Ascending aorta (tissue), 2 donors: ENCODE data around the gene KIRREL3. TPM values are rescaled to one million over a fixed set of nuclear protein-coding genes. Genes with fewer than 3 reads are reported as not detected.
"Not testable (repeated sequence)": the region's sequence is repeated elsewhere in the genome, so short reads cannot be mapped to it uniquely, and the experiment has no call there.

Experiments
- DNase-seq, 2 donors: peaks; one replicate each; pipeline ENCODE4 v3.0.0-alpha.2; 2019; ENCODE audit warnings: low spot score in 2 of 2
- H3K27ac ChIP-seq, 2 donors: fragments of 200-600 bp; sonication (generic); one replicate each; pipeline ENCODE4 v1.5.1; 2016 to 2017; ENCODE audit warnings: mild to moderate bottlenecking in 1 of 2
- H3K27me3 ChIP-seq: fragments of 200-600 bp; sonication (generic); one replicate; pipeline ENCODE4 v1.5.1; 2017
- H3K36me3 ChIP-seq, 2 donors: fragments of 200-600 bp; sonication (generic); one replicate each; pipeline ENCODE4 v1.5.1; 2016
- H3K4me1 ChIP-seq, 2 donors: fragments of 200-600 bp; sonication (generic); one replicate each; pipeline ENCODE4 v1.5.1; 2016 to 2017; ENCODE audit warnings: mild to moderate bottlenecking in 1 of 2
- H3K4me3 ChIP-seq, 2 donors: fragments of 200-600 bp; sonication (generic); one replicate each; pipeline ENCODE4 v1.5.1; 2016 to 2017; ENCODE audit warnings: mild to moderate bottlenecking in 1 of 2
- H3K9me3 ChIP-seq, 2 donors: fragments of 200-600 bp; sonication (generic); one replicate each; pipeline ENCODE4 v1.5.1; 2016
- intact Hi-C: fragments of 100-400 bp; cut with DNase I; formaldehyde crosslinking; loops from one replicate; pipeline ENCODE4 v1.15.1; 2023
- total RNA-seq: library from RNA; depleted of rRNA; stranded (reverse); fragments of >200 nt; gene quantifications from one replicate; pipeline ENCODE4 v1.1.0, GENCODE V29; 2016
- TF ChIP-seq, protein P1 (sequence below), 3 experiments: fragments of 200-600 bp in 2 of 3; fragments of 450-650 bp in 1 of 3; sonication (generic) in 2 of 3; IDR thresholded peaks; one replicate each; pipeline ENCODE4 v1.5.1; 2016 to 2019; ENCODE audit warnings: antibody characterized with exemption in 3 of 3, mild to moderate bottlenecking in 1 of 3, moderate library complexity in 1 of 3

The KIRREL3 gene
- total RNA-seq, 1 donor from 2014 or later = not detected

DNA sequence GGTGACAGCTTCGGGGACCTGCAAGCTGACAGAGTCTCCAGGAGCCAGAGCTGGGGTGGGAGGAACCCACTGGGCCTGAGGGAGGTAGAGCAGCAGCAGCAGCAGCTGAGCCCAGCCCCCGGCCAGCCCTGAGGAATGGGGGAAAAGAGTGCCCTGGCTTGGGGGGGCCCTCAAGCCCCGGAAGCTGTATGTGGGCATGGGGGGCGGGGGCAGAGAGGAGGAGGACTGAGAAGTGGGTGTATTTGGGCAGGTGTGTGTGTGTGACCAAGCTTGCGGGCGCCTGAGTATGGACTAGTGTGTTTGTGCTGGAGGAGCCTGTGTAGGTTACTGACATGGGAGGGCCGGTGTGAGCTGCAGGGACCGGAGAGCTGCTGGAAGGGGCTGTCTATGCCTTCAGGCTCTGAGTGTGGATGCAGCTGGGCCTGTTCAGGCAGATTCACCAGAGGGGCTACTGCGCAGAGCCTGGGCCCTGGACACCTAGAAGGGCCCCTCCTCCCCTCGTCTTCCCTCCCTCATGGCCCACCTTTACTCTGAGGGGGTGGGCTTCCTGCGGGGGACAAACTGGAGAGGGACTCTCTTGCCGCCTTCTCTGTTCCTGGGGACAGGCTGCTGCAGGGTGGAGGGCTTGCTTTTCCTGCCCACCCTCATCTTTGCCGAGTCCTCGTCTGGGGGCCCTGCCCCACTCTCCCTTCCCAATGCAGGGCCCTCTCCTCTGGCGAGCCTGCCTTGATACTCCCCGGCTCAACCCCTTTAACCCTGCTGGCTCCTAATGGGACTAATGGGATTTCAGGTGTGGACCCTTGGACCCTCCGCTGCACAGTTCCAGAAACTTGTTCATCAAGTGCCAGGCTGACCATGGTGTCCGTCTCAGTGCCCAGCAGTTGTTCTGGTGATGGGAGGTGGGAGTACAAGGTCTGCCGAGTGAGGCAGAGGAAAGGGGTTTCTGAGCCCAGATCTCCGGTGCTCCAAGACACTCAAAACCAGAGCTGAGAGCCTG lies 616.9 kb downstream of the KIRREL3 start:
- Histone ChIP-seq H3K27me3 (no peaks in the 10 kb centered on the region), H3K9me3 (no peaks in the 10 kb centered on the region), H3K4me3 (no peak overlapping the region), H3K4me1 (no peaks in the 10 kb centered on the region), H3K36me3 (peaks cover 0 to 2% of the 10 kb centered on the region in 2 donors), H3K27ac (no peak overlapping the region)
- TF ChIP-seq, protein P1, sequence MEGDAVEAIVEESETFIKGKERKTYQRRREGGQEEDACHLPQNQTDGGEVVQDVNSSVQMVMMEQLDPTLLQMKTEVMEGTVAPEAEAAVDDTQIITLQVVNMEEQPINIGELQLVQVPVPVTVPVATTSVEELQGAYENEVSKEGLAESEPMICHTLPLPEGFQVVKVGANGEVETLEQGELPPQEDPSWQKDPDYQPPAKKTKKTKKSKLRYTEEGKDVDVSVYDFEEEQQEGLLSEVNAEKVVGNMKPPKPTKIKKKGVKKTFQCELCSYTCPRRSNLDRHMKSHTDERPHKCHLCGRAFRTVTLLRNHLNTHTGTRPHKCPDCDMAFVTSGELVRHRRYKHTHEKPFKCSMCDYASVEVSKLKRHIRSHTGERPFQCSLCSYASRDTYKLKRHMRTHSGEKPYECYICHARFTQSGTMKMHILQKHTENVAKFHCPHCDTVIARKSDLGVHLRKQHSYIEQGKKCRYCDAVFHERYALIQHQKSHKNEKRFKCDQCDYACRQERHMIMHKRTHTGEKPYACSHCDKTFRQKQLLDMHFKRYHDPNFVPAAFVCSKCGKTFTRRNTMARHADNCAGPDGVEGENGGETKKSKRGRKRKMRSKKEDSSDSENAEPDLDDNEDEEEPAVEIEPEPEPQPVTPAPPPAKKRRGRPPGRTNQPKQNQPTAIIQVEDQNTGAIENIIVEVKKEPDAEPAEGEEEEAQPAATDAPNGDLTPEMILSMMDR (IDR thresholded peaks at IDR 0.05) = no peak
- intact Hi-C loops = no loop called here
- DNase-seq = no peak

- H3K27me3 ChIP-seq, intact Hi-C loops, H3K36me3 ChIP-seq, H3K4me3 ChIP-seq, H3K27ac ChIP-seq, H3K9me3 ChIP-seq, DNase-seq, H3K4me1 ChIP-seq: not testable (repeated sequence)
Observed at GRCh38 chr11:126382641-126383040, 617.9 kb downstream of the KIRREL3 start.

DNA sequence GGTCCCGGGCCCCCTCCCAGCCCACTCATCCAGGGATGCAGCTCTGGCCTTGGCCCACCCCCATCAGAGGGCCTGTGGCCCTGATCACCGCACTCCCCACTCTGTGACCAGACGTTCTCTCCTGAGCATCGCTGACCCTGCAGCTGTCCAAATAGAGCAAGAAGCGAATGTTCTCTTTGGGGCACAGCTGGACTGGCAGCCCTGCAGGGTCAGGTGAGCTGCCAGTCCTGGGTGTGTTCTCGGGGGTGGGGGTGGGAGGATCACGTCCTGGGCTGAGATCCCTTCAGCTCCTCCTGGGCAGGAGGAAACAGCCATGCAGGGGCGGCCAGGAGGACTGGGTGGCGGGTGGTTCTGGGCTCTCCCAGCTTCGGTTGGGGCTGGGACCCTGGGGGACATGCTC lies 618.6 kb downstream of the KIRREL3 start:
- H3K27ac ChIP-seq, H3K27me3 ChIP-seq, H3K4me1 ChIP-seq, H3K4me3 ChIP-seq, intact Hi-C loops, DNase-seq, H3K36me3 ChIP-seq, H3K9me3 ChIP-seq: not testable (repeated sequence)

GRCh38 chr11:126380909-126381308 lies 619.7 kb downstream of the KIRREL3 start:
- TF ChIP-seq, protein P1 (IDR thresholded peaks at IDR 0.05) = no peak
- no peak overlapping the region for H3K27ac ChIP-seq
- H3K27me3 ChIP-seq = no peaks in the 10 kb centered on the region
- H3K36me3 ChIP-seq = peaks cover 0 to 2% of the 10 kb centered on the region in 2 donors
- DNase-seq = no peak
- H3K4me1 ChIP-seq = no peaks in the 10 kb centered on the region
- no peaks in the 10 kb centered on the region for H3K9me3 ChIP-seq
- intact Hi-C loops = no loop called here
- no peak overlapping the region for H3K4me3 ChIP-seq

DNA sequence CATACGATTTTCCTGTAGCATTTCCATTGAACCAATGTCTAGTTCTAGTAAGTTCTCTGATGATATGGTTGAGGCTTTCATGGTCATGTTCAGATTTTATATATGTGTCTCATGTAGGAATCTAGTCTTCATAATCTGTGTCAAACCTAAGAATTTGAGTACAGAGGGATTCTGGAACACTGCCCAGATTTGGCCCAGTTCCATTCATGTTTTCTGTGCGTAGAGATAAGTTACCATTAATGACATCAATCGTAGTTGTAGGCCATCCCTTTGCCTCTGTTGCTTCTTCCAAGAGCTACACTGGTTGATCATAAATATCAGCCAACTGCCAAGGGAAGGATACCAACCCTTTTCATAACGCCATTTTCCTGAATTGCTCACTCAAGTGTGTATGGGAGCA lies 621.8 kb downstream of the KIRREL3 start:
- no peak for DNase-seq

DNA sequence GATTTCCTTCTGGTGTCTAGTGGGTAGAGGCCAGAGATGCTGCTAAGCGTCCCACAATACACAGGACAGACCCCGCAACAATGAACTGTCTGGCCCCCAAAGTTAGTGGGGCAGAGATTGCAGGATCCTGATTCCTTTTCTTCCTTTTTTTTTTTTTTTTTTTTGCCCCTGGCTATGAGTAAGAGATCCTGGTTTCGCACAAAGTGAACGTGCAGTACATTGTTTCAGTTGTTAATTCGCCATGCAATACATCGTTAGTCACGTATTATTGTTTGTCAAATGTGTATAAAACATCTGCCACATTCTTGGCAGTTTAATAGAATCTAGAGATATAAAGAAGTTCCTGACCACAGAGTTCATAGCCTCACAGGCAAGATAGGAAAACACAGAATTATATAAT lies 624.8 kb downstream of the KIRREL3 start:
- peak in 1 of 2 donors; percentile 39 for DNase-seq
- H3K27ac ChIP-seq = no peak overlapping the region

More for the DNA sequence above, 621.8 kb downstream of the KIRREL3 start:
- intact Hi-C loops = no loop called here
- no peak overlapping the region for H3K4me3 ChIP-seq
- no peaks in the 10 kb centered on the region for H3K4me1 ChIP-seq
- no peak overlapping the region for H3K27ac ChIP-seq
- TF ChIP-seq, protein P1 (IDR thresholded peaks at IDR 0.05) = no peak
- no peaks in the 10 kb centered on the region for H3K27me3 ChIP-seq
- H3K9me3 ChIP-seq = no peaks in the 10 kb centered on the region
- H3K36me3 ChIP-seq = peaks cover 0 to 2% of the 10 kb centered on the region in 2 donors

DNA sequence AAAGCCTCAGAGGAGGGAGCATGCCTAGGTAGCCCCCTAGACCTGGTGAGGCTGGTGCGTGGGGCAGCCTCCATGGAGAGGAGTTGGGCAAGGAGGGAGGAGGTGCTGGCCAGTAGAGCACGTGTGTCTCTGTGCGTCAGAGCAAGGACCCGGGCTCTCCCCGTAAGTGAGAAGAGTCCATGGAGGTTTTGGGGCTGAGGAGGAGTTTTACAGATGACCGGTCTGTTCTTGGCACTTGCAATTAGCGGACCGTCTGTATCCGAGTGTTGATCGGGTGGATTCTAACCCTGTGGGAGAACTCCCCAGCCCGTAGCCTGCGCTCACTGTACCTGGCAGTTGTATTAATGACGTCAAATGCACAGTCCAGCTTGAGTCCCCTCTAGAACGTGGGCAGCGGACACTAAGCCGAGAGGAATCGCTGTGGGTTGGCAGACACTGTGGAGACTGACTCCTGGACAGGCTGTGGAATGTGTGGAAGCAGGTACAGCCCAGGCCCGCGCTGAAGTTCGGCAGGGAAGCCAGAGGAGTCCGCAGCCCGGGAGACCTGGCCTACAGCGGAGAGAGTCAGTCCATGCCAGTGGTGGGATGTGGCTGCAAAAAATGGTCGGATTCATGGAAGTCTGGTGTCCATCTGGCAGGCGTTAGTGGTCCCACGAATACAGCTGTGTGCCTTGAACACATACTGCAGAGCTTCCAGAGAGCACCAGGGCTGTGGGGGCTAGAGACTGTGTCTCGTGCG lies 625.8 kb downstream of the KIRREL3 start:
- H3K27me3 ChIP-seq, intact Hi-C loops, H3K4me3 ChIP-seq, H3K4me1 ChIP-seq, H3K27ac ChIP-seq, H3K9me3 ChIP-seq, H3K36me3 ChIP-seq: not testable (repeated sequence)
- peak in 1 of 2 donors; percentile 62 for DNase-seq

More for the DNA sequence above, 624.8 kb downstream of the KIRREL3 start:
- H3K4me3 ChIP-seq = no peak overlapping the region
- intact Hi-C loops = no loop called here
- no peaks in the 10 kb centered on the region for H3K36me3 ChIP-seq
- TF ChIP-seq, protein P1 (IDR thresholded peaks at IDR 0.05) = no peak
- no peaks in the 10 kb centered on the region for H3K9me3 ChIP-seq
- no peaks in the 10 kb centered on the region for H3K4me1 ChIP-seq
- H3K27me3 ChIP-seq = no peaks in the 10 kb centered on the region

GRCh38 chr11:126373389-126374066 lies 627.0 kb downstream of the KIRREL3 start:
- H3K4me1 ChIP-seq, intact Hi-C loops, H3K4me3 ChIP-seq, H3K27me3 ChIP-seq, H3K36me3 ChIP-seq, H3K27ac ChIP-seq, H3K9me3 ChIP-seq: not testable (repeated sequence)
- peak in 1 of 2 donors; percentile 39 for DNase-seq
